ENCODE data around the gene MOB2.
"Not testable (repeated sequence)": the region's sequence is repeated elsewhere in the genome, so short reads cannot be mapped to it uniquely, and the experiment has no call there.

Gene MOB2

GRCh38 chr11:1425439-1425838 lies 61.1 kb downstream of the MOB2 start:
- H3K4me3 ChIP-seq (ENCODE audit: low read depth, low read length), result no peak overlapping the region
- TF ChIP-seq CTCF (IDR thresholded peaks at IDR 0.05; ENCODE audit: control insufficient read depth, extremely low read depth, insufficient read depth), result no peak
- no peak for DNase-seq (ENCODE audit: low read depth)

DNA sequence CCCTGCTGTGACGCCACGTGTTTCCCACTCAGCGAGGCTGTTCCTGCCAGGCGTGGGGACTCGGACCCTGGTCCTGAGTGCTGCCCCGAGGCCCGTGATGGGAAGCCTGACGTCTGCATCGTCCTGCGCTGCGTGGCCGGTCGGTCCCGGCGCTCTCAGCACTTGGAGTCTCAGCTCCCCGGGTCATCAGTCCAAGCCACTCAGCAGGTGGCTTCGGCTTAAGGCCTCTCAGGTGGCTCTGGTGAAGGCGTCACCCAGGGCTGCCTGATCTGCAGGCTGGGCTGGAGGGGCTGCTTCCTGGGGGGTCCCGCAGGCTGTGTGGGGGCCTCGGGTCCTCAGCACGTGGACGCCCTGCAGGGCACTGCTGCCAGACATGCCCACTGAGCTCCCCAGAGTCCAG lies 61.6 kb downstream of the MOB2 start:
- no peak overlapping the region for H3K4me3 ChIP-seq (ENCODE audit: low read depth, low read length)
- no peak for DNase-seq (ENCODE audit: low read depth)
- no peak for TF ChIP-seq CTCF (IDR thresholded peaks at IDR 0.05; ENCODE audit: control insufficient read depth, extremely low read depth, insufficient read depth)

DNA sequence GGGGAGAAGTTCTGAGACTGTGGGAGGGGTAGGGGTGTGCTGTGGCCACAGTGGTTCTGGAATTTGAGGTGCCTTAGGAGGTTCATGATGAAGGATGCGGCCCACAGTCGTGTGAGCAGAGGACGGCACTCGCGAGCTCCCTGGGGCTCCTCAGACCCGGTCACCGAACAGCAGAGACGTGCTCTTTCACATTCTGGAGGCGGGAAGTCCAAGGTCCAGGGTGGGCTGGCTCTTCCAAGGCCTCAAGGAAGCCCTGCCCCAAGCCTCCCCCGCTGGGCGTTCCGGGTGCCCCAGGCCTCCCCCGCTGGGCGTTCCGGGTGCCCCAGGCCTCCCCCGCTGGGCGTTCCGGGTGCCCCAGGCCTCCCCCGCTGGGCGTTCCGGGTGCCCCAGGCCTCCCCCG lies 63.2 kb downstream of the MOB2 start:
- not testable (repeated sequence) for H3K4me3 ChIP-seq (ENCODE audit: low read depth, low read length); DNase-seq (ENCODE audit: low read depth)

DNA sequence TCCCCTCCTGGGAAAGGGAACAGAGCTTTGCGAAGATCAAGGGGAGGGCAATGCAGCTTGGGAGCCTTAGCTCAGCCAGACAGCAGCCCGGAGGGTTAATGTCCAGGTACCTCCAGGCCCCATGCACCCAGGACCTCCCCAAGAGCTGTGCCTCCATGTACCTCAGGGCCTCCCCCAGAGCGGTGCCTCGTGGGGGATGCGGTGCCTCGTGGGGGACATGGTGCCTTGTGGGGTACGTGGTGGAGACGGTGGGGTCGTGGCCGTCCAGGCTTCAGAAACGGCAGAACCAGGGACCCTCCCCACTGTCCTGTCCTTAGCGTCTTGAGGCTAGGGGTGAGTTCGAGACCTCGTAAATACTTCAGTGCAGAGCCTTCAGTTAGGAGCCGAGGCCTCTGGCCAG lies 63.6 kb downstream of the MOB2 start:
- TF ChIP-seq CTCF (IDR thresholded peaks at IDR 0.05; ENCODE audit: control insufficient read depth, extremely low read depth, insufficient read depth), result no peak
- no peak for DNase-seq (ENCODE audit: low read depth)
- H3K4me3 ChIP-seq (ENCODE audit: low read depth, low read length), result no peak overlapping the region

GRCh38 chr11:1422481-1422880 lies 64.1 kb downstream of the MOB2 start:
- H3K4me3 ChIP-seq (ENCODE audit: low read depth, low read length), result no peak overlapping the region
- no peak for DNase-seq (ENCODE audit: low read depth)
- TF ChIP-seq CTCF (IDR thresholded peaks at IDR 0.05; ENCODE audit: control insufficient read depth, extremely low read depth, insufficient read depth), result no peak

GRCh38 chr11:1421291-1421690 lies 65.3 kb downstream of the MOB2 start:
- H3K4me3 ChIP-seq (ENCODE audit: low read depth, low read length), result no peak overlapping the region

DNA sequence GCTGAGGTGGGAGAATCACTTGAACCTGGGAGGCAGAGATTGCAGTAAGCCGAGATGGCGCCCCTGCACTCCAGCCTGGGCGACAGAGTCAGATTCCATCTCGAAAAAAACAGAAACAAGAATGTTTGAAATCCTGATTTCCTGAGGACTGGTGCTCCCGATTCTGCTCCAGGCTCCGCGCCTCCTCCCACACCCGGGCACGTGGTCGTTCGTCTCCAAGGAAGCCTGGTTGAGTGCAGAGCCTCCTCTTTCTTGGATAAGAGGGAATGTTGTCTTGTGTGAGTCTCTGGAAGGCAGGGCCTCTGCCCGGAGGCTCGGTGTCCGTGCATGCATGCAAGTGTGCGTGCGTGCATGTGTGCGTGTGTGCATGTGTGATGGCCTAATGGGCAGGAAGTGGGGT lies 66.8 kb downstream of the MOB2 start:
- DNase-seq (ENCODE audit: low read depth), result no peak
- H3K4me3 ChIP-seq (ENCODE audit: low read depth, low read length), result no peak overlapping the region
- no peak for TF ChIP-seq CTCF (IDR thresholded peaks at IDR 0.05; ENCODE audit: control insufficient read depth, extremely low read depth, insufficient read depth)

More at GRCh38 chr11:1421291-1421690, 65.3 kb downstream of the MOB2 start:
- no peak for DNase-seq (ENCODE audit: low read depth)
- no peak for TF ChIP-seq CTCF (IDR thresholded peaks at IDR 0.05; ENCODE audit: control insufficient read depth, extremely low read depth, insufficient read depth)
